Measurements from ENCODE around the gene SERPINI1.
A peak's percentile ranks its signal among the peaks of the same experiment; 100 is the strongest.

SERPINI1 gene, protein sequence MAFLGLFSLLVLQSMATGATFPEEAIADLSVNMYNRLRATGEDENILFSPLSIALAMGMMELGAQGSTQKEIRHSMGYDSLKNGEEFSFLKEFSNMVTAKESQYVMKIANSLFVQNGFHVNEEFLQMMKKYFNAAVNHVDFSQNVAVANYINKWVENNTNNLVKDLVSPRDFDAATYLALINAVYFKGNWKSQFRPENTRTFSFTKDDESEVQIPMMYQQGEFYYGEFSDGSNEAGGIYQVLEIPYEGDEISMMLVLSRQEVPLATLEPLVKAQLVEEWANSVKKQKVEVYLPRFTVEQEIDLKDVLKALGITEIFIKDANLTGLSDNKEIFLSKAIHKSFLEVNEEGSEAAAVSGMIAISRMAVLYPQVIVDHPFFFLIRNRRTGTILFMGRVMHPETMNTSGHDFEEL

DNA sequence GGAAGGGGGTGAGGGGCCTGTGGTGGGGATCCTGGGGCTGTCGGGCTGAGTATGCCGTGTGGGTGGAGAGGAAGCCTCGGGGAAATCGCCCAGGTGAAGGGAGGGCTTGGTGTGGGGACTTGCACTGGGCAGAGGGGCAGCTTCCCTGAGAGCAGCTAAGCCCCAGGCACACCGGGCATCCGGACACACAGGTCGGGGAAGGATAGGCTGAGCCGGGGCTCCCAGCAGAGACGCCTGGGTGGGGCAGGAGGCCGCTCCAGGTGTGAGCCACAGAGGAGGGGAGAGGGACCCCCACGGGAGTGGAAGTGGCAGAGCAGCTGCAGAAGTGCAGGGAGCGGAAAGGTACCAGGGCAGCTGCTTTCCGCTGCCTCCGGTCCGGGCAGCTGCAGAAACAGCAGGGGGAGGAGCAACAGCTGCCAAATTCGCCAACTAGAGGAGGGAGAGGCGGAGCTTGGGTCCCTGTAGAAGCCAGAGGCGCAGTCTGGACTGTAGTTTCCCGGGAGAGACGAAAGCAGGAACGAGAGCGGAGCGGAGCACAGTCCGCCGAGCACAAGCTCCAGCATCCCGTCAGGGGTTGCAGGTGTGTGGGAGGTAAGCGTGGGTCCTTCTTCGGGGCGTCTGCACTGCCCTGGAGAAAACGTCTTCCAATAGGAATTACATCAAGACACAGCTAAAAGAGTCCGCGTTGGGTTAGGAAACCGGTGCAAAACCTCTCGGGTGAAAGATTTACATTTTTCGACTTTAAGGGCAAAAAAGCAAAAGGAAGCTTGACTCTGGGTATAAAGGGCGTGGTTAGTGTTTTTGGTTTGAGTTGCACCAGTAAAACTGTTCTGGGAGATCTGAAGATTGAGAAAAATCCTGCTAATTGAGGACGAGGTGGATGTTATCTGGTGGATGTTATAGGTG lies at the start of gene SERPINI1:
TSS of gene SERPINI1 (plus strand) at position 489 of the 906 bp plus-strand sequence. CDS start 53,408 bp downstream, outside the sequence.
- peak; percentile 96 for DNase-seq

- peak; percentile 72 for DNase-seq
Measured at GRCh38 chr3:167691366-167691765, 44.2 kb upstream of the SERPINI1 start.

DNA sequence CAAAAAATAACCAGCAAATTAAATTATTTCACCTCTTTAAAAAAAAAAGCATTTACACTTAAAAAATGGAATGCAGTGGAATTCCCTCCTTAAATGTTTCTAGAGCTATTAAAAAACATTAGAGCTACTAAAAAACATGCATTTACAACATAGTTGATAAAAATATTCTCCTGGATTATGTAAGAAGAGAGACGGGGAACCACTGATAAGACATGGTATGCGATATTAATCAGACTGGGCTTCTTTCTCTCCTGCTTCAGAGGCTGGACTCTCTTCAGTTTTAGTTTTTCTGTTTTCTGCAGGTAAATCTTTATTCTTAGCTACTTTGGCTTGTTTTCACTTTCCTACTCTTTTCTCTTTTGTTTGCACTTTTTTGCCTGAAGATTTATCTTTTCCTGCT lies 41.4 kb upstream of the SERPINI1 start:
- peak; percentile 26 for DNase-seq

DNA sequence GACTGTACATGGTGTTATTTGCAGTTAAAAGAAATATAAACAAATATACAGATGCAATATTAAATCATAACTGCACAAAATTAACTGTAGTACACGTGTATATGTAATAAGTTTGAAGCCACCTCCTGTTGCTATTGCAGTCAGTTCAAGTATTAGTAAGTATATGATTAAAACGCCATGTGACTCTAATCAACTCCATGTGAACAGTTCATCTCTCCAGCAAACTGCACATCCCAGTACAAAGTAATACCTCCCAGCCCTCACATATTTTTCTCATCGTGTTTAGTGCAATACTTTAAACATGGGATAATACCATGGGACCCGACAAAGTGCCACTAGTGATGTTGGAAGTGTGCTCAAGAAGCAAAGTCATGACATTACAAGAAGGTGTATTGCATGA lies 35.5 kb upstream of the SERPINI1 start:
- no peak for DNase-seq

DNA sequence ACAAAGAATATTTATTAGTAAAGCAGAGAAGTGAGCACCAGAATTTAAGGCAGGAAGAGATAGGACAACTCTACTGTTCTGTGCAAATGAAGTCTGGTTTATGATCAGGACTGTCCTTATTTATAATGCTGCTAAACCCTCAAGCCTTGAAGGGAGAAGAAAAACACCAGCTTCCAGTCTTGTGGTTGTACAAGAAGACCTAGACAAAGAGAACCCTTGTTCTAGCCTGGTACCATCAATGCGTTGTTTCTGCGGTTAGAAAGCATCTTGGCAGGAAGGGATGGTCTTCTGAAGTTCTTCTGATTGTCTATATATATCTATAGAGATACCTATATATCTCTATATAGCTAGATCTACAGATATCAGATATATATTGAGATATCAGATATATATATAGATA lies 34.6 kb upstream of the SERPINI1 start:
- DNase-seq: no peak

GRCh38 chr3:167705840-167706239 lies 29.7 kb upstream of the SERPINI1 start:
- no peak for DNase-seq

GRCh38 chr3:167709690-167710089 lies 25.8 kb upstream of the SERPINI1 start:
- peak; percentile 37 for DNase-seq

GRCh38 chr3:167710552-167710951 lies 25.0 kb upstream of the SERPINI1 start:
- peak; percentile 16 for DNase-seq

GRCh38 chr3:167711439-167711838 lies 24.1 kb upstream of the SERPINI1 start:
- no peak for DNase-seq

GRCh38 chr3:167712445-167712844 lies 23.1 kb upstream of the SERPINI1 start:
- no peak for DNase-seq

DNA sequence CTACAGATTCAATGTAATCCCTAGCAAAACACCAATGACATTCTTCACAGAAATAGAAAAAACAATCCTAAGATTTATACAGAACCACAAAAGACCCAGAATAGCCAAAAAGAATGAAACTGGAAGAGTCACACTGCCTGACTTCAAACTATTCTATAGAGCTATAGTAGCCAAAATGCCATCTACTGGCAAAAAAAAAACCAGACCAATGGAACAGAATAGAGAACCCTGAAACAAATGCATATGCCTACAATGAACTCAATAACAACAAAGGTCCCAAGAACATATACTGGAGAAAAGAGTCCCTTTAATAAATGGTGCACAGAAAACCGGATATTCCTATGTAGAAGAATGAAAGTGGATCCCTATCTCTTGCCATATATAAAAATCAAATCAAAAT lies 20.6 kb upstream of the SERPINI1 start:
- DNase-seq: no peak

GRCh38 chr3:167716920-167717319 lies 18.6 kb upstream of the SERPINI1 start:
- DNase-seq: no peak

DNA sequence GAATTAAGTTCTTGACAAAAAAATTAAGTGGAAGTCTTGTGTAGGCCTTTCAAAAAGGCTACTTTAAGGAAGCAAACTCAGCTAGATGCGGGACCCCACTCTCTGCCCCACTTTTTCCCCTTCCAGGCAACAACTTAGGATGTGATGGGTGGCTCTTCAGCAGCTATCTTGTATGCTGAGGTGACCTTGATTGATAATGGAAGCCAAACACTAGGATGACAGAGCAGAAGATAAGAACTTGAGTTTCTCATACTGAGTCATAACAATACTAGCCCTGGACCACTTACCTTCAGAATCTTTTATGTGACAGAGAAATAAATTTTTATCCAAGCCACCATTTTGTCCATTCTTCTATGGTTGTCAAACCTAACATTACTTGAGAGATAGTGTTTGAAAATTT lies 16.9 kb upstream of the SERPINI1 start:
- no peak for DNase-seq

DNA sequence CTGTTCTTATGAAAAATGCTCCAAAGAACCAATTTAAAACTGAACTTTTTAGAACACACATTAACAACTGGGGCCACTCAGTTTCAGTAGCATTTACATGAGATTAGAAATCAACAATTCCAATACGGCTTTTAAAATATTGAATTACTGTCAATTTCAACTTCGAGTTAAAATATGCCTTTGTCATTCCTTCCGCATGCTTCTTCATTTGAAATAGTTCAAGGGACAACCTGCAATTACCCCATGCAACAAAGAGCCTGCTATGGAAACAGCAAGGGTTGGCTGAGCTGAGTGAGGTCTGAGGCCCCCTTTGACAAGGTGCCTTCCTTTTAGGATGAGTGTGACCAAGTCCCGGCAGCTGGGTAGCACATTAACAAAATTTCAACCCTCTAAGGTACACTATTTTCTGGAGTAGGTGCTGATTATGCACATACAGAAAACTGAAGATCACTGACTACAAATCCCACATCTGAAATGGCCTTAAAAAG lies 12.5 kb upstream of the SERPINI1 start:
- no peak for DNase-seq

DNA sequence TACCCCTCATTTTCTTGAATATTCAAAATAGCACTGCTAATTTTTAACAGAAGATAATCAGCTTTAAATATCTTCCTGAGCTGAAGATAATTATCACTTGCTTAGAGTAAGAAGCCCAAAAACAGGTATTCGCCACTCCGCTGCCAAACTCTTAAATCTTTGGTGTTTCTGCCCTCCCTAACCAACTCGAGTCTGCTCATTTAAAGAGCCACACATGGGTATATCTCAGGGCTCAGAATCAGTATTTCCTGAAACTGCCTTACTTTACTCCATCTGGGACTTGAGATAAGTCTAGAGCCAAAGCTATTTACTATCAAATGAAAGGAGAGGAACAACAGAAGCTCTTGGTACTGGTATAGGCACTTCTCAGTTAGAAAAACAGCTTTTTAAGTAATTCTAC lies 11.6 kb upstream of the SERPINI1 start:
- peak; percentile 96 for DNase-seq

DNA sequence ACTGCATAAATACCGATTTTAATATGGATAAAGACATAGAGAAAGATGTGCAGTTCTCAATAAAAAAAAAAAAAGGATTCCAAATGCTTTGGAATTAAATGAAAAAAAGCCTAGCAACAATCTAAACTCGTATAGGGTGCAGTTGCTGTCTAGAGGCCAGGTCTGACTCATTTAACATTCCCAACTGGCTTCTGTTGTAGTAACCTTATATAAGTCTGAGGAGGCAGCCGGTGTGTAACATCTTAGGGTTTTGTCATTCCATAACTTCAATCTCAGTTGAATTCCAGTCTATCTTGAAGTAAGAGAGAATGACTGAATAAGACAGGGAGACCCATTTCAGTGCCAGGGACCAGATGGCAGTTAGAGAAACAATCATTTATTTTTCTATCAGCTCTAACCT lies 7.3 kb upstream of the SERPINI1 start:
- DNase-seq: no peak

DNA sequence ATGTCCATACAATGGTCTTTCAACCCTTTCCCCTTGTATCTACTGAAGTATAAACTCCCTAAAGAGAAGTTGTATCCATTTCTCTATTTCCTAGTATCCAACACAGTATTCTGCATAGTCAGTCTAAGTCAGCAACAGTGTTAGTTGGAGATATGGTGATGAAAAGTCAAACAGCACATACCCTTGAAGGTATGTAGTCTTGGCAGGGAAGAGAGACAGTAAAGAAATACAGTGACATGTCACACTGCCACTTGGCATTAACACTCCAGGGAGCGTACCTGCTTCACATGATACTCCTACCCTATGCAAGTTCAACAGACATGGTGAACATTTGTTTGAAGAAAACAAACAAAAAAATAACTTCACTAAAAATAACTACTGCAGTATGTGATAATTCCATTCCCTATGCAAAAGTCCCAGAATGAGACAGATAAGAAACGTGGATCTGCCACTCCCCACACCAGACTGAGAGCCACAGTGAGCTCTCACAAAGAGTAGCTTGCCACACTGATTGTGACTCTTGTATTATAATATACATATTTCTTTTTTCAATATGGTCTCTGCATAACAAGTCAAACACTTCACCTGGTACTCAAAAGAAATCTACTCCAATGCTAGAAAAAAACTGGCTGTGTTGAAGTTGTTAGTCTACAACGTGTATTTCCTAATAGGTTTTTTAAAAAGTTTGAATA lies 6.7 kb upstream of the SERPINI1 start:
- DNase-seq: peak; percentile 61

DNA sequence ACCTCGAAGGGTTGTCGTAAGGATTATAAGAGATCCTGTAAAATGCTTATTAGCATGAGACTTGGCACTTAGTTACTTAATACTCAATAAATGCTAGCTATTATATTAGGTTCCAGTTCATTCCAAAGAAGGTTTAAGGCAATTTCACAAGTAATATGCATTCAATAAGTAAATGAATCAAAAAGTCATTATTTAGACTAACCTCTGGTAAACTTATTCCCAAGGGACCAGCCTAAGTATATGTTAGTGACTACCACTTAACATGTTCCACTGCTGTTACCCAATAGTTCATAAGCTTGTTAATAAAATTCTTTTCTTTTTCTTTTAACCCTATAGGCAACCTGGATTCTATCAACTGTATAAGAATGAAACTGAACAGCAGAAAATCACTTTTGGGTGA lies 5.9 kb upstream of the SERPINI1 start:
- no peak for DNase-seq

- DNase-seq: no peak
Measured at GRCh38 chr3:167731393-167731792, 4.1 kb upstream of the SERPINI1 start.

DNA sequence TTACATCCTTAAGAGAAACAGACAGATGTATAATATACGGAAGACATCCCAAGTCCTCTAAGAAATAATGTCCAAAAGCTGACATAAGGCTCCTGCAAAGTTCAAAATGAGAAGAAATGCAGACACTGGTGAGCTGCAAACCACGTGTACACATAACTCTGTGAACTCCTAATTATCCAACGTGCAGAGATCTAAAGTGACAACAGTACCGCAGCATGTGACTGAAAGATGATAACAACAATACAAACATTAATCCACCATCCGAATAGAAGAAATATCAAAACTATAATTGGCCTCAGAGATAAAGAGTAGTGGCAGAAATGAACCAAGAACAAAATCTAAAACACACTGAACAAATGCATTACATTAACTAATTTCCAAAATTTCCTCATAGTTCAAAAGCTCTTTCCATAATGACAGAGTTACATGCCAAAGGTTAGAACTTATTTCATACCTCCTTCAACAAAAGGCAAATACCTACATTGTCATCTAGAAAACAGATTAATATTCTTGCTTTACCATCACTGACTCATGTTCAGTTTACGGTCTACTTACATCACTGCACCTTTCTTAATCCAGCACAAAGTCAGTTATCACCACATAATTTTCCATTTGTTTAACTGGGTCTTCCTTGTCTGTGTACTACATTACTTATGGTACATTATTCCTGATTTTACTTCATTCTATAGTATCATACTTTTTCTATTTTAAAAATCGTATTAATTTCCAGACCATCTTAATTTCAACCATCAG lies 3.0 kb upstream of the SERPINI1 start:
- peak; percentile 35 for DNase-seq

GRCh38 chr3:167733961-167734497 lies 1.5 kb upstream of the SERPINI1 start:
- DNase-seq: peak; percentile 51

All from hematopoietic multipotent progenitor cell treated with erythropoietin and hydrocortisone succinate and interleukin-3 and kit ligand, for 6 days (in vitro differentiated cells).